ENCODE results near the gene SYNE2.

Gene SYNE2

GRCh38 chr14:63960926-63961567, 108.2 kb downstream of the SYNE2 start:
- no peak for DNase-seq

GRCh38 chr14:63962906-63963305, 110.1 kb downstream of the SYNE2 start:
- DNase-seq: no peak

GRCh38 chr14:63963439-63963838, 110.6 kb downstream of the SYNE2 start:
- no peak for DNase-seq

GRCh38 chr14:63964113-63964512, 111.3 kb downstream of the SYNE2 start:
- DNase-seq: peak; percentile 57

GRCh38 chr14:63966407-63966806, 113.6 kb downstream of the SYNE2 start:
- no peak for DNase-seq

GRCh38 chr14:63972323-63972932, 119.6 kb downstream of the SYNE2 start:
- peak; percentile 55 for DNase-seq

GRCh38 chr14:63974176-63974575, 121.4 kb downstream of the SYNE2 start:
- DNase-seq: no peak

- DNase-seq: no peak
Observed at GRCh38 chr14:63981569-63981968, 128.8 kb downstream of the SYNE2 start.

GRCh38 chr14:63982156-63982555, 129.4 kb downstream of the SYNE2 start:
- no peak for DNase-seq

GRCh38 chr14:63982629-63983028, 129.8 kb downstream of the SYNE2 start:
- no peak for DNase-seq

GRCh38 chr14:63986789-63987533, 134.2 kb downstream of the SYNE2 start:
- no peak for DNase-seq

- no peak for DNase-seq
Observed at GRCh38 chr14:63988579-63988978, 135.8 kb downstream of the SYNE2 start.

- DNase-seq: no peak
Observed at GRCh38 chr14:63991833-63992232, 139.0 kb downstream of the SYNE2 start.

- DNase-seq: no peak
Observed at GRCh38 chr14:63992858-63993257, 140.1 kb downstream of the SYNE2 start.

GRCh38 chr14:63993992-63994391, 141.2 kb downstream of the SYNE2 start:
- DNase-seq: no peak

- DNase-seq: no peak
Observed at GRCh38 chr14:63995285-63995684, 142.5 kb downstream of the SYNE2 start.

- no peak for DNase-seq
Observed at GRCh38 chr14:63996016-63996415, 143.2 kb downstream of the SYNE2 start.

- DNase-seq: no peak
Observed at GRCh38 chr14:63996625-63997220, 143.9 kb downstream of the SYNE2 start.

- DNase-seq: no peak
Observed at GRCh38 chr14:64000749-64001148, 147.9 kb downstream of the SYNE2 start.

- DNase-seq: no peak
Observed at GRCh38 chr14:64005822-64006221, 153.0 kb downstream of the SYNE2 start.

GRCh38 chr14:64008016-64008415, 155.2 kb downstream of the SYNE2 start:
- DNase-seq: no peak

GRCh38 chr14:64012003-64012402, 159.2 kb downstream of the SYNE2 start:
- DNase-seq: no peak

GRCh38 chr14:64012720-64013119, 159.9 kb downstream of the SYNE2 start:
- no peak for DNase-seq

- no peak for DNase-seq
Observed at GRCh38 chr14:64025479-64025878, 172.7 kb downstream of the SYNE2 start.
